Astrocyte of the spinal cord (primary cell): ENCODE measurements around the gene CHAD.

Experiments used
- DNase-seq: peaks from one replicate; pipeline ENCODE4 v3.0.0; 2011; ENCODE audit warnings: low read depth, low spot score
- H3K4me3 ChIP-seq: 2 replicates; pipeline ENCODE4 v1.5.1; 2011; ENCODE audit warnings: low read depth, mild to moderate bottlenecking, low read length, moderate library complexity
- CTCF ChIP-seq: IDR thresholded peaks from 2 replicates; pipeline ENCODE4 v1.5.1; 2012; ENCODE audit warnings: low read depth, mild to moderate bottlenecking, low read length, inconsistent platforms
- in situ Hi-C: cut with HindIII; loops from 2 replicates; pipeline ENCODE4 v1.10.0; 2017; ENCODE audit warnings: low sequenced_read_pairs

Gene CHAD

GRCh38 chr17:50451943-50452629 is 16.6 kb downstream of the CHAD start:
- in situ Hi-C loops, result no loop called here
- no peak for DNase-seq
- H3K4me3 ChIP-seq, result no peak overlapping the region
- TF ChIP-seq CTCF, result no peak

- no peak overlapping the region for H3K4me3 ChIP-seq
- in situ Hi-C loops, result no loop called here
- no peak for DNase-seq
- TF ChIP-seq CTCF, result no peak
Measured at GRCh38 chr17:50448643-50449042, 20.0 kb downstream of the CHAD start.

- no peak overlapping the region for H3K4me3 ChIP-seq
- no peak for TF ChIP-seq CTCF
- in situ Hi-C loops, result no loop called here
- DNase-seq, result no peak
Measured at GRCh38 chr17:50447870-50448595, 20.6 kb downstream of the CHAD start.

- no peak overlapping the region for H3K4me3 ChIP-seq
- no peak for TF ChIP-seq CTCF
- in situ Hi-C loops, result no loop called here
- no peak for DNase-seq
Measured at GRCh38 chr17:50445730-50446325, 22.9 kb downstream of the CHAD start.

- DNase-seq, result no peak
- H3K4me3 ChIP-seq, result no peak overlapping the region
- no peak for TF ChIP-seq CTCF
- in situ Hi-C loops, result no loop called here
Measured at GRCh38 chr17:50444841-50445715, 23.6 kb downstream of the CHAD start.

- TF ChIP-seq CTCF, result no peak
- in situ Hi-C loops, result no loop called here
- DNase-seq, result no peak
- H3K4me3 ChIP-seq, result no peak overlapping the region
Measured at GRCh38 chr17:50443505-50443974, 25.1 kb downstream of the CHAD start.
